GM12892 (cell line): Measurements from ENCODE around the gene MORN2.

Experiments
- POLR2AphosphoS5 ChIP-seq: IDR thresholded peaks from 2 replicates; pipeline ENCODE4 v1.6.1; 2011; ENCODE audit warnings: low read depth, low read length, control low read depth
- TAF1 ChIP-seq: IDR thresholded peaks from 2 replicates; pipeline ENCODE4 v1.6.1; 2011; ENCODE audit warnings: low read depth, mild to moderate bottlenecking, control low read depth, low read length, borderline replicate concordance

GRCh38 chr2:38876407-38876806 is 631 bp downstream of the MORN2 start:
- TF ChIP-seq TAF1 (no peak), POLR2AphosphoS5 (no peak)
